ENCODE measurements around the gene MICU1.
"Not testable (repeated sequence)": the region's sequence is repeated elsewhere in the genome, so short reads cannot be mapped to it uniquely, and the experiment has no call there.

MICU1 gene

DNA sequence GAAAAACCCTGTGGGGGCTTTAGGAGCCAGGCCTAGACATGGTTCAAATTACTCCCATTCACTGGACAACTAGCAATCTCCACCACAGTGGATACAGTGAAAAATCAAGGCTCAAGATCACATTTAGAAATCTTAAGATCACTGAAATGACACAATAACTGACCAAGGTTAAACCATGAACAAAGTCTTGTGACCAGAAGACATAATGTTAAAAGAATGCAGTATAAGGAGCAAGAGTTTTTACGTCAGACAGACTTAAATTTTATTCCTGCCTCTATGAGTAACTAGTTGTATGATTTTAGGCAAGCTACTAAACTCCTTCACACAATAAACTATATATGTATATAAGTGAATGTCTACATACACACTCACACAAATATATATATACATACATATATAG is 68.5 kb downstream of the MICU1 start:
- peak; percentile 12 for DNase-seq (ENCODE audit: low read depth)

DNA sequence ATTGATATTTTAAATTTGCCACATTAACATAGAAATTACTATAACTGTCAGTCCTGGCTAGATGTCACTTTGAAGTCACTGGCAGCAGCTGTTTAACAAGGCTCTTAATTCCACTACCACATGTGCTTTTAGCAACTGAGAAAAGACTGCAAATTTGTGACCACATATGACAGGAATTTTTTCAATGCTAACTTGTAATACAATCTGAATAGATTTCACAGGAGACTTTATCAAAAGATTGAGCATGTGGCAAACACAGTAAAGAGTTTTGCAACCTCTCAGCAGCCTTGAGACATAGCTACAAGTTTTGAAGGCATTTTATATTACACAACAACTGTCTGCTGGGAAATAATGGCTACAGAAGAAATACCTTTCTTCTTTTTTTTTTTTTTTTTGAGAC is 73.0 kb downstream of the MICU1 start:
- peak; percentile 79 for DNase-seq (ENCODE audit: low read depth)

DNA sequence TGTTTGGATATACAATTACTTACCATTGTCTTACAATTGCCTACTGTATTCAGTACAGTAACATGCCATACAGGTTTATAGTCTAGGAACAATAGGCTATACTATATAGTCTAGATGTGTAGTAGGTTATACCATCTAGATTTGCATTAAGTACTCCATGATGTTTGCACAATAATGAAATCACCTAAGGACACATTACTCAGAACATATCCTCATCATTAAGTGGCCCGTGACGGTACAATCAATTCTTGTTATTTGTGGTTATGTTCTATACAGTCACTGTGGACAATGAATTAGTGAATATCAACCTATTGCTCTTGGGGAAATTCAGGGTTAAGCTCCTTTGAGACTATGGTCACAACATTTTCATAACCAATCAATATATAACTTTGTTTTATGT is 75.6 kb downstream of the MICU1 start:
- no peak for DNase-seq (ENCODE audit: low read depth)

DNA sequence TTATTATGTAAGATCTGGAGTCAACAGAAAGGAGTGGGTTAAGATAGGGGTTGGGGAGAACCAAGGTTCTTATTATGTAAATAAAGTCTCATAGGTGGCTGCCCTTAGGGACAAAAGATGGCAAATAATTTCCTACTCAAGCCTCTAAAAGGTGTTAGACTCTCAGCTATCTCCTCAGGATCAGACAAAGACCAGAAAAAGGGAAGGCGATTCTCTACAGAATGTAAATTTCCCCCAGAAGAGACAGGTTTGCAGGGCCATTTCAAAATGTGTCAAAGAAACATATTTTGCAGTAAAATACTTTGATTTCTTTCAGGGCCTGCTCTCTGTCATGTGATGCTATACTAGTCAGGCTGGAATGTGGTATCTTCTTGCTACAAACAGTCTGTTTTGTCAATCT is 80.3 kb downstream of the MICU1 start:
- DNase-seq (ENCODE audit: low read depth): no peak

DNA sequence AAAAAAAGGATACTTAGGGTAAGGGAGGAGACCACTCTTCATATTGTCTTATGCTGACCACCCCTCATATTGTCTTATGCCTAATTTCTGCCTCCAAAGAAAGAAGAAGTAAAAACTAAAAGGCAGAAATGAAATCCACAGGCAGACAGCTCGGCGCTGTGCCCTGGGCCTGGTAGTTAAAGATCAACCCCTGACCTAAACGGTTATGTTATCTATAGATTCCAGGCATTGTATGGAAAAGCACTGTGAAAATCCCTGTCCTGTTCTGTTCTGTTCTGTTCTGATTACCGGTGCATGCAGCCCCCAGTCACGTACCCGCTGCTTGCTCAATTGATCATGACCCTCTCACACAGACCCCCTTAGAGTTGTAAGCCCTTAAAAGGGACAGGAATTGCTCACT is 82.0 kb downstream of the MICU1 start:
- DNase-seq (ENCODE audit: low read depth): not testable (repeated sequence)

DNA sequence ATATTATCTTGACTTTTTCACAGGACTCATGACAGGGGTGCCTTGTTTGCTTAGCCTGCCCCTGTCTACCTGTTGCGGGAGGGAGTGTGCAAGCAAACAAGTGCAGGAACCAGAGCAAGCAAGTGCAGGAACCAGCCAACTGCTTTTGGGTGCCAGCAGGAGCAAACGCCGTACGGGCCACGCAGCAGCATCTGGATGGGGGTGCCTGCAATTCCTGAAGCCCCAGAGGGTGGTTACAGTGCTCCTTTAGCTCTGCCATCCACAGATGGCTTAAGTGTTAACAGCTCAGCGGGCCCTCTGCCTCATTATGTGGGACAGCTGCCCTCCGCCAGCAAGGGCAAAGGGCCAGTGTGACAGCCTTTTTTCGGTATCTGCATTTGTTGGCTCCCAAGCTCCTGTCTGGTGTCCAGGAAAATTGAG is 83.5 kb downstream of the MICU1 start:
- DNase-seq (ENCODE audit: low read depth): no peak

DNA sequence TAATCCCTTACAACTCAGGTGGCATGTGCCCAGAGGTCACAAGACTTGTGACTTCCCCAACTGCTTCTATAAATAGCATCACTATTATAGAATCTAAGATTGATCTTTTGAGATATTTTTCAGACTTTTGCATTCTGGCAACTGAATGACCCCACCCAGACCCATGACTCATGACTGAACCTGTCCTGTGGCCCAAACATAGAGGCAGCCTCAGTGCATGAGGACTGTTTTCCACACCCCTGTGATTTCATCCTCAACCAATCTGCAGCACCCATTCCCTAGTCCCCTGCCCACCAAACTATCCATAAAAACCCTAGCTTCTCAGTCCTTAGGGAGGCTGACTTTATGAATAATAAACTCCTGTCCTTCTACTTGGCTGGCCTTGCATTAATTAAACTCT is 84.5 kb downstream of the MICU1 start:
- DNase-seq (ENCODE audit: low read depth): no peak

DNA sequence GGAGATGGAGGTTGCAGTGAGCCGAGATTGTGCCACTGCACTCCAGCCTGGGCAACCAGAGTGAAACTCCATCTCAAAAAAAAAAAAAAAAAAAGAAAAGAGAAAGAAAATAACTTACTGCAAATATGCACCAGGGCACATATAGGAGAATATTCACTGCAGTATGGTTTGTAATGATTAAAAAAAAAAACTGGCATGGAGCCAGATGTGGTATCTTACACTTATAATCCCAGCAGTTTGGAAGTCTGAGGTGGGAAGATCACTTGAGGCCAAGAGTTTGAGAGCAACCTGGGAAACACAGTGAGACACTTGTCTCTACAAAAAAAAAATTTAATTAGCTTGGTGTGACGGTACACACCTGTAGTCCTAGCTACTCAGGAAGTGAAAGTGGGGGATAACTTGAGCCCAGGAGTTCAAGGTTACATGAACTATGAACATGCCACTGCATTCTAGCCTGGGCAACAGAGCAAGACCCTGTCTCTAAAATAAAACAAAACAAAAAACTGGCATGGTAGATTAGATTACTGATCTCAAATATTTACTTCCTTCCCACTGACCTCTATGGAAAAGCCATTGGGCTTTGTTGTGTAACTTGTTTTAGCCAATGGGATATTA is 85.6 kb downstream of the MICU1 start:
- DNase-seq (ENCODE audit: low read depth): no peak

DNA sequence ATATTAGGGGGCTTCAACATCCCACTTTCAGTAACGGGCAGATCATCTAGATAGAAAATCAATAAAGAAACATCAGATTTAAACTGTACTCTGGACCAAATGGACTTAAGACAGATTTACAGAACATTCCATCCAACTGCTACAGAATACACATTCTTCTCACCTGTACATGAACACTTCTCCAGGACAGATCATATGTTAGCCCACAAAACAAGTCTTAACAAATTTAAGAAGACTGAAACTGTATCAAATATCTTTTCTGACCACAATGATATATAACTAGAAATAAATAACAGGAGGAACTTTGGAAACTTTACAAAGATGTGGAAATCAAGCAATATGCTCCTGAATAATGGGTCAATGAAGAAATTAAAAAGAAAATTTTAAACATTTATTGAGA is 86.7 kb downstream of the MICU1 start:
- DNase-seq (ENCODE audit: low read depth): no peak

DNA sequence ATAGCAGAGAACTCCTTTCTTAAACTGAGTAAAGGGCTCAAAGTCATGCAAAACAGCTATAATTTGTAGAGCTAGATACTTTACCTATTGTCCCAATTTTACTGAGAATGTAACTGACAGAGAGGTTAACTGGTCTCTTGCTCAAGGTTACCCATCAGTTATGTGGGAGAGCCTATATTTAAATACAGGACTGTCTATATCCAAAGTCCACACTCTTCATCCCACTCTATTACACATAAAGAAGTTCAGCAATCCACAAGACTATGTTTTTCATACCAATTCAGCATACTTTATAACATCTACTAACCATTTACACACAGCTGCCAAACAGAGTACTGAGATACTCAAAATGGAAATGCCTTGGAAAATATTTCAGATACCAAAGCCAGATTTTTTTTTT is 100.2 kb downstream of the MICU1 start:
- DNase-seq (ENCODE audit: low read depth): no peak

DNA sequence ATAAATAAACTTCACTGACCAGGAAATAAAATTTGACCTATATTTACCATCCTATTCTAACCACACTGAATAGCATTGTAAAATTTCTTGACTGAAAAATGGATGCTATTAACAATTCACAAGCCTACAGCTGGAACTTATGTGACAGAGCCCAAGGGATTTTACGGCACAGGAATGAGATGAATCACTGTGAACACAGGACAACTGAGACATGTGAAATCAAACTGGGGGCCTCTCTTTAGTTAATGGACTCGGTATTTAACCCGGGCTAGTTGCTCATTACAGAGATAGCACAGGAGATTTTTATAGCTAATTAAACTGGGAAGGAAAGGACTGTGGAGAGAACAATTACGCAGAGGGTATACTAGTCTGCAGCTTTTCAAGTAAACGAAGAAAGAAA is 100.6 kb downstream of the MICU1 start:
- peak; percentile 21 for DNase-seq (ENCODE audit: low read depth)

DNA sequence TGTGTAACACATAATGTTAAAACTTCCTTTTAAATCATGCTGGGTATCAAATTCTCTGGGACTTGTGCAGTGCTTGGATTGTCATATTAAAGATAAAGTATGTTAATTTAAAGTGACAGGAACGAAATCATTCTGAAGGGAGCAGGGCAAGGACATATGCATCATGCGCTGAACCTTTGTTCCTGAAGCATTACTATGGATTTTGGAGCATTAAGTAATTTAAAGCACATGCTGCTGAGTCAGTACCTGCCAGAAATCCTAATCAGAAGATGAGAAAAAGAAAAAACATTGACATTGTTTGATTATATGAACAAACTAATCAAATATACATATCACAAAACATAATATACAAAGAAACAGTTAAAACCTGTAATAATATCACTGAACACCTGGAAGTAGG is 101.4 kb downstream of the MICU1 start:
- no peak for DNase-seq (ENCODE audit: low read depth)

DNA sequence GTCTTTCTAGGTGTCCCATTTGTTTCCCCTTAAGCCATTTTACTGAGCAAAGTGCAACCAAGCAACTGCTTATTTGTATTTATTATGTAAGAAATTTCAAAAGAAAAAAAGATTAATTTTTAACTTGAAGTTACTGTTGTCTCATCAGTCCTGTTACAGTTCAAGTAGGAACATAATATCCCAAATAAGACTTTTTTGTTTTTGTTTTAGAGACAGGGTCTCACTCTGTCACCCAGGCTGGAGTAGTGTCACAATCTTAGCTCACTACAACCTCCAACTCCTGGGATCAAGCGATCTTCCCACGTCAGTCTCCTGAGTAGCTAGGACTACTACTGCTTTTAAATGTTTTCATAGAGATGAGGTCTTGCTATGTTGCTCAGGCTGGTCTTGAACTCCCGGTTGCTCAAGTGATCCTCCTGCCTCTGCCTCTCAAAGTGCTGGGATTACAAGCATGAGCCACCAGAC is 101.9 kb downstream of the MICU1 start:
- no peak for DNase-seq (ENCODE audit: low read depth)

DNA sequence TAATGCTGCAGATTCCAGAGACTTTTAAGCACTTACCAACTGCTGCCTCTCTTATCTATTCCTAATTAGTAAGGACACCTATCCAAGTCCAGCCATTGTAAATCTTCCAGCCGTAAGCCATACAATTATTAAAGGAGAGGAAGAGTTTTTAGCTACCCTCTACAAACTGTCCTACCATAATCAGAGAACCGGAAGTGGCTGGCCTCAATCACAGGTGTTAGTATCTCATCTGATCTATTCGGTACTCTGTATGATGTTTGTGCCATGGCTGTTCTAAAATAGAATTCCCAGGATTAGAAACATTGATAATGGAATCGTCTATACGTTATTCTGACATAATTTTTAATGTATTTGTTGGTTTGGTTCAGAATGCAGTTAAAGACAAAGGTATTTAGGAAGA is 102.8 kb downstream of the MICU1 start:
- DNase-seq (ENCODE audit: low read depth): no peak

DNA sequence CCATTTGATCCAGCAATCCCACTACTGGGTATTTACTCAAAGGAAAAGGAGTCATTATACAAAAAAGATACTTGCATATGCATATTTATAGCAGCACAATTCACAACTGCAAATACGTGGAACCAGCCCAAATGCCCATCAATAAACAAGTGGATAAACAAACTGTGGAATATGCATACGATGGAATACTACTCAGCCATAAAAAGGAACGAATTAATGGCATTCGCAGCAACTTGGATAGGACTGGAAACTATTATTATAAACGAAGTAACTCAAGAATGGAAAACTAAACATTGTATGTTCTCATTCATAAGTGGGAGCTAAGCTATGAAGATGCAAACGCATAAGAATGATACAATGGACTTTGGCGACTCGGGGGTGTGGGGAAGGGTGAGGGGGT is 108.6 kb downstream of the MICU1 start:
- DNase-seq (ENCODE audit: low read depth): no peak

DNA sequence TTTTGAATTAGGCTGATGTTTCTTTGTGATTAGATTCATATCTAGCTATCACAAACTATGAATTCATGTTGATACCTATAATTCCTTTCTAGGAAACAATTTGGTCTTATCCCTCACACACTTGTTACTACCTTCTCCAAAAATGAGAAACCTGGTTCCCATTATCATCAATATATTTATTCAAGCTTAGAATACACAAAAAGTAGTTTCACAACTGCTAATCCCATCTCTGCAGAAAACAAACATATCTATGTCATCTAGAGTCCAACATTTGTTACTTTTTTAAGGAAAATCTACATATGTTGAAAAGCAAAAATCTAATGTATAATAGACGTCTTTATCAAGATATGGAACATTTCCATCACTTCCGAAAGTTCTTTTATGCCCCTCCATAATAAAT is 110.4 kb downstream of the MICU1 start:
- DNase-seq (ENCODE audit: low read depth): no peak

DNA sequence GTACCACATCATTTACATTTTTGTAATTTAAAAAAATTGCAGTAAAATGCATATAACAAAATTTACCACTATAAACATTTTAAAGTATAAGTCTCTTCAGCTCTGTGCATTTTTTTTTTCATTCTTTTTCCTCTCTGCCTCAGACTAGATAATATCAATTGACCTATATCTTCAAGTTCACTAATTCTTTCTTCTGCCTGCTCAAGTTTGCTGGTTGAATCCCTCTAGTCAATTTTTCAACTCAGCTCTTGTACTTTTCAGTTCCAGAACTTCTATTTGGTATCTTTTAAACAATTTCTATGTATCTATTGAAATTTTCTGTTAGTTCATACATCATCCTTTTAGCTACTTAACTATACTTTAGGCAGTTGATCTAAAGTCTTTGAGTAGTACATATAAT is 112.0 kb downstream of the MICU1 start:
- no peak for DNase-seq (ENCODE audit: low read depth)

DNA sequence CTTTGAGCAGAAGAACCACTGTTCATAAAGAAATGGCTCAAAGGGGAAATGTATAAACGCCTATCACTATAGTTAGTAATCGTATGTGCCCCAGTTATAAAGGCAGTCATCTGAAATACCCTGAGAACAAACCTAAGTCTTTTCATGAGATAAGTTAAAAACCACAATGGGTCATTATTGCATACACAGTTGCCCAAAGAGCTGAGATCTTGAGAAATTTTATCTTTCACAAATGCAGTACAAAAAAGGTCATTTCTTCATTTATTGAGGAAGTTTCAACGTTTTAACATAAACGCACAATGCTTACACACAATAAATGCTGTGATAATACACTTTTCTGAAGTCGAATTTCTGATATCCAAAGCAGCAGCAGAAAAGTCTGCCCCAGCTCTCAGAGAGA is 114.4 kb downstream of the MICU1 start:
- no peak for DNase-seq (ENCODE audit: low read depth)

DNA sequence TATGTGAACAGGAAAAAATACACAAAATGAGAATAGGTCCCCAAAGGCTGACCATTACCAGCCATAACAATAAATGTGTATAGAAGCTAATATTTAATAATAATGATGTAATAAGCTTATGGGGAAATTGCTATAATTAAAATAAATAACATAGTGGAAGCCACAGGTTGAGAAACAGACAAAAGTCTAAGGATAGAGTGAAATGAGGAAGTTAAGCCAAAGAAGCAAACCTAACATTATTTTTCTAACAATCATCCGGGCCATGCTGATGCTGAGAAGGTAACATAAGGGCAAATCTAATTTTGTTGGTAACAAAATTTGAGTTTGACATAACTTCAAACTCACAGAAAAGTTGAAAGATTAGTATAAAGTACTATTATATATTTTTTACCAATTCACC is 115.9 kb downstream of the MICU1 start:
- DNase-seq (ENCODE audit: low read depth): no peak

DNA sequence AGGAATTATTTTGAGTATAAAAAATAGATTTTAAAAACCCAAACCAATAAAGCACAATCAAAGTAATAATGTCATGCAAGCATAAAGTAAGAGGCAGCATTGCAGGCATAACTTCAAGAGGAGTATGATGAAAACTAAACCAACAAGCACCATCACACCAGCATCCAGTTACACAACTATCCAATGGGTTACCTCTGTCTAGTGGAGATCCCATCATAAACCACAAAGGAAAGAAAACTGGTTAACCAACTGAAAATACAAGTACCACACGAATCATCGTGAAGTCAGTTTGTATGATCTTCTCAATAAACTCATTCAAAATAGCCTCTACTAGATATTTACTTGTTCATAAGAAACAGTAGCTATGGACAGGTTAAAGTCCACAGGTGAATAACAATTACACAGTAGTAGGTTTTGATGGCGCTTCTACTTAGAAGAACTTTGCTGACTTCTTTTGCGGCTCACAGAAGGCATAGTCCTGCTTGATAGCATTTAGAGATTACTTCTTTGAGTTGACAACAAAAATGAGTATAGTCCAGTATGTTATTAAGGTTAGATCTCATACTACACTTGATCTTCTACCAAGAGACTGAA is 116.6 kb downstream of the MICU1 start:
- DNase-seq (ENCODE audit: low read depth): no peak

DNA sequence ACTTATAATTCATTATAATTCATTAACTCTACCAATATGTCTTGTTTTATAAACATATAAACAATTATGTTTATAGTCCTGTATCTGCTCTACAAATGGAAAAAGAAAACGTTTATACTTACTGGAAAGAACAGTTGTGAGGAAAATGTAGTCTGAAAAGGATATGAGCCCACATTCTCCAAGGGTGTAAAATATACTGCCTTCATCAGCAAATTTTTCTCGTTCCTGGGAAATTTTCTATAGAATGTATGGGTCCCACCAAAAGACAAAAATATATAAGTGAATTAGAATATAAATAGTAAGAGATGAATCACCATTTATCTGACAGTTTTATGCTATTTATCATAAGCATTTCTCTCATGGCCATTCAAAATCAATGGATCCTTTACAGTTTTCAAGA is 117.8 kb downstream of the MICU1 start:
- DNase-seq (ENCODE audit: low read depth): no peak

DNA sequence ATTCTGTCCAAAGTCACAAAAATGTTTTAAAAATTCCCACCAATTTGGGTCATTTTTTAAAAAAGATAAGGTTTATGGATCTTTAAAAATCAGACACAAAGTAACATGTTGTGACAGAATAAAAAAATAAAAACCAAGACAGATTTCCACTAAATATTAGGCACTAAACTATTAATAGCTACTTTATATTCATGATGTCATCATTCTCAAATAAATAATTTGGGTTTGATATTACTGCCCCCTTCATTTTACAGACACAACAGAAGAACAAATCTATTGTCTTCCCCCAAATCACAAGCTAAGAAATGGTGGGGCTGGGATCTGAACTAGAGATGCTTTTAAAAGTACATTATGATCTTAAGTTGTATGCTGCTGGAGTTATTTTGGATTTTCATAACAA is 119.4 kb downstream of the MICU1 start:
- no peak for DNase-seq (ENCODE audit: low read depth)

DNA sequence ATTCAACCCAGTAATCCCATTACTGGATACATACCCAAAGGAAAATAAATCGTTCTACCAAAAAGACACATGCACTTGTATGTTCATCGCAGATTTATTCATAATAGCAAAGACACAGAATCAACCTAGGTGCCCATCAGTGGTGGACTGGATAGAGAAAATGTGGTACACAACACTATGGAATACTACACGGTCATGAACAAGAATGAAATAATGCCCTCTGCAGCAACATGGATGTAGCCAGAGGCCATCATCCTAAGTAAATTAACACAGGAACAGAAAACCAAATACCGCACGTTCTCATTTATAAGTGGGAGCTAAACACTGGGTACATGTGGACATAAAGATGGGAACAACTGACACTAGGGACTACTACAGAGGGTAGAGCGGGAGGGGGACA is 120.4 kb downstream of the MICU1 start:
- DNase-seq (ENCODE audit: low read depth): no peak

DNA sequence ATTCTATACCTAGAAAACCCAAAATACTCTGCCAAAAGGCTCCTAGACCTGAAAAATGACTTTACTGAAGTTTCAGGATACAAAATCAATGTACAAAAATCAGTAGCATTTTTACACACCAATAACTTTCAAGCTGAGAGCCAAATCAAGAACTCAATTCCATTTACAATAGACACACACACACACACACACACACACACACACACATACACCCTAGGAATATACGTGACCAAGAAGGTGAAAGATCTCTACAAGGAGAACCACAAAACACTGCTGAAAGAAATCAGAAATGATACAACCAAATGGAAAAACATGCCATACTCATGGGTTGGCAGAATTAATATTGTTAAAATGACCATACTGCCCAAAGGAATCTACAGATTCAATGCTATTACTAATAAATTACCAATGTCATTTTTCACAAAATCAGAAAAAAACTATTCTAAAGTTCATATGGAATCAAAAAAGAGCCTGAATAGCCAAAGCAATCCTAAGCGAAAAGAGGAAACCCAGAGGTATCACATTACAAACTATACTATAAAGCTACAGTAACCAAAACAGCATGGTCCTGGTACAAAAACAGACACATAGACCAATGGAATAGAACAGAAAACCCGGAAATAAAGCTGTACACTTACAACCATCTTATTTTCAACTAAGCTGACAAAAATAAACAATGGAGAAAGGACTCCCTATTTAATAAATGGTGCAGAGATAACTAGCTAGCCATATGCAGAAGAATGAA is 122.0 kb downstream of the MICU1 start:
- no peak for DNase-seq (ENCODE audit: low read depth)

Measured in GM04504 (cell line).